Nephron (organoid): ENCODE data around the gene STX18.

ENCODE experiments used
- H3K27ac Mint-ChIP-seq, 3 experiments: 2 replicates each; pipeline ENCODE4 v1.8.0; 2020; ENCODE audit warnings: mixed read lengths in 3 of 3, mild to moderate bottlenecking in 2 of 3, moderate library complexity in 1 of 3
- H3K27me3 Mint-ChIP-seq: 2 replicates; pipeline ENCODE4 v1.8.0; 2021; ENCODE audit warnings: low read depth, mild to moderate bottlenecking, moderate library complexity, mixed read lengths
- H3K36me3 Mint-ChIP-seq: 2 replicates; pipeline ENCODE4 v1.8.0; 2020; ENCODE audit warnings: low read depth, mixed read lengths
- H3K4me1 Mint-ChIP-seq: 2 replicates; pipeline ENCODE4 v1.8.0; 2020; ENCODE audit warnings: mixed read lengths
- H3K4me3 Mint-ChIP-seq, 3 experiments: 2 replicates each; pipeline ENCODE4 v1.8.0; 2020; ENCODE audit warnings: mild to moderate bottlenecking in 3 of 3, mixed read lengths in 3 of 3, moderate library complexity in 2 of 3
- H3K9me3 Mint-ChIP-seq: 2 replicates; pipeline ENCODE4 v1.8.0; 2020; ENCODE audit warnings: mixed read lengths
- TF ChIP-seq, protein P1 (sequence below), 3 experiments: fragments of 200-600 bp; sonication (generic); IDR thresholded peaks; one replicate each; pipeline ENCODE4 v1.5.0; 2021; ENCODE audit warnings: antibody characterized with exemption in 3 of 3; ENCODE audit not compliant: unreplicated experiment in 3 of 3

The STX18 gene

GRCh38 chr4:4394644-4395043 is 147.2 kb downstream of the STX18 start:
- Mint-ChIP-seq H3K4me1 (peaks cover 4% of the 10 kb centered on the region), H3K27me3 (peaks cover 92% of the 10 kb centered on the region)

GRCh38 chr4:4392501-4393183 is 149.2 kb downstream of the STX18 start:
- Mint-ChIP-seq H3K36me3 (no peaks in the 10 kb centered on the region), H3K27me3 (peaks cover 93% of the 10 kb centered on the region), H3K4me1 (peaks cover 9% of the 10 kb centered on the region), H3K9me3 (no peaks in the 10 kb centered on the region), H3K4me3 (no peak overlapping the region), H3K27ac (no peak overlapping the region)
- TF ChIP-seq, protein P1, sequence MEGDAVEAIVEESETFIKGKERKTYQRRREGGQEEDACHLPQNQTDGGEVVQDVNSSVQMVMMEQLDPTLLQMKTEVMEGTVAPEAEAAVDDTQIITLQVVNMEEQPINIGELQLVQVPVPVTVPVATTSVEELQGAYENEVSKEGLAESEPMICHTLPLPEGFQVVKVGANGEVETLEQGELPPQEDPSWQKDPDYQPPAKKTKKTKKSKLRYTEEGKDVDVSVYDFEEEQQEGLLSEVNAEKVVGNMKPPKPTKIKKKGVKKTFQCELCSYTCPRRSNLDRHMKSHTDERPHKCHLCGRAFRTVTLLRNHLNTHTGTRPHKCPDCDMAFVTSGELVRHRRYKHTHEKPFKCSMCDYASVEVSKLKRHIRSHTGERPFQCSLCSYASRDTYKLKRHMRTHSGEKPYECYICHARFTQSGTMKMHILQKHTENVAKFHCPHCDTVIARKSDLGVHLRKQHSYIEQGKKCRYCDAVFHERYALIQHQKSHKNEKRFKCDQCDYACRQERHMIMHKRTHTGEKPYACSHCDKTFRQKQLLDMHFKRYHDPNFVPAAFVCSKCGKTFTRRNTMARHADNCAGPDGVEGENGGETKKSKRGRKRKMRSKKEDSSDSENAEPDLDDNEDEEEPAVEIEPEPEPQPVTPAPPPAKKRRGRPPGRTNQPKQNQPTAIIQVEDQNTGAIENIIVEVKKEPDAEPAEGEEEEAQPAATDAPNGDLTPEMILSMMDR (IDR thresholded peaks at IDR 0.05; ENCODE audit: unreplicated experiment in 3 of 3), result no peak

More at GRCh38 chr4:4394644-4395043, 147.2 kb downstream of the STX18 start:
- H3K4me3 Mint-ChIP-seq, result no peak overlapping the region
- H3K9me3 Mint-ChIP-seq, result peaks cover 6% of the 10 kb centered on the region
- TF ChIP-seq, protein P1 (IDR thresholded peaks at IDR 0.05; ENCODE audit: unreplicated experiment in 3 of 3), result no peak
- H3K27ac Mint-ChIP-seq, result no peak overlapping the region
- H3K36me3 Mint-ChIP-seq, result no peaks in the 10 kb centered on the region

- H3K9me3 Mint-ChIP-seq, result no peaks in the 10 kb centered on the region
- no peak overlapping the region for H3K27ac Mint-ChIP-seq
- H3K4me1 Mint-ChIP-seq, result peaks cover 9% of the 10 kb centered on the region
- no peaks in the 10 kb centered on the region for H3K36me3 Mint-ChIP-seq
- peaks cover 88% of the 10 kb centered on the region for H3K27me3 Mint-ChIP-seq
- TF ChIP-seq, protein P1 (IDR thresholded peaks at IDR 0.05; ENCODE audit: unreplicated experiment in 3 of 3), result no peak
- H3K4me3 Mint-ChIP-seq, result no peak overlapping the region
These were observed 150.0 kb downstream of the STX18 start for GRCh38 chr4:4391866-4392265.

DNA sequence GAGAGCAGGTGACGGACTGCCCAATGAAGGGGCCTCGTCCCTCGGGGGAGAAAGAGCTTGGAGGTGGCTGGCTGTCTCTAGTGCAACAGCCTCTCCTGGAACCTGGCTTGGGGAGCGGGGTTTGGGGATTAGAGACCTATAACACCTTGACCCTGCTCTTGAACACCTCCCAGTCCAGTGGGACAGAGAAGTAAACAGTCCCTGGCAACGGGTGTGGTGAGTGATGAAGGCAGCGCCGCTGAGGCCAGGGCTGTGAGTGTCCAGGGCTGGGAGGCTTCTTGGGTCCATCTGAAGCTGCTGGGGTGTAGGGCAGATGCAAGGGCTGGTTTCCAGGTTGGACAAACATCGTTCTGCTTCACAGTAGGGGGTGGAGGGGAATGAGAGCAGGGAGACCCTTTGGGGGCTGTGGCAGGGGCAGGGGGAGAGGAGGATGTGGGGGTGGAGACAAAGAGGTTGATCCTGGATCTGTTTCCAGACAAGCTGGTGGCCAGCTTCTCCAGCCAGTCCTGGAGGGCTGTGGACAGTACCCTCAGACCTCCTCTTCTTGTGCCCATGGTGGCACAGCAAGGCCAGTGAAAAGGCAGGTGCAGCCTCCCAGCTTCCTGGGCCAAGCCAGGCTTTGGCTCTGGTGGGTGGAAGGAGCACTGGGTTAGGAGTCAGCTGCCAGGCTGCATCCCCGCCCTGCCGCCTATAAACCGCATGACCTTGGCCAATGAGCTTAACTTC is 151.2 kb downstream of the STX18 start:
- TF ChIP-seq, protein P1 (IDR thresholded peaks at IDR 0.05; ENCODE audit: unreplicated experiment in 3 of 3), result no peak
- Mint-ChIP-seq H3K9me3 (no peaks in the 10 kb centered on the region), H3K4me1 (peaks cover 7% of the 10 kb centered on the region), H3K27me3 (peaks cover 85% of the 10 kb centered on the region), H3K4me3 (no peak overlapping the region), H3K36me3 (no peaks in the 10 kb centered on the region), H3K27ac (no peak overlapping the region)

- H3K4me1 Mint-ChIP-seq, result peaks cover 6% of the 10 kb centered on the region
- no peaks in the 10 kb centered on the region for H3K9me3 Mint-ChIP-seq
- no peak overlapping the region for H3K4me3 Mint-ChIP-seq
- no peak overlapping the region for H3K27ac Mint-ChIP-seq
- no peaks in the 10 kb centered on the region for H3K36me3 Mint-ChIP-seq
- H3K27me3 Mint-ChIP-seq, result peaks cover 85% of the 10 kb centered on the region
- TF ChIP-seq, protein P1 (IDR thresholded peaks at IDR 0.05; ENCODE audit: unreplicated experiment in 3 of 3), result no peak
These were observed 151.8 kb downstream of the STX18 start for GRCh38 chr4:4390046-4390445.
